ENCODE results near the gene ACTBL2.

- TF ChIP-seq REST (IDR thresholded peaks at IDR 0.05; ENCODE audit: insufficient read depth in 1 of 2, low read depth in 2 of 2, low read length in 2 of 2) (no peak), POLR2AphosphoS5 (IDR thresholded peaks at IDR 0.05; ENCODE audit: low read depth, low read length) (no peak)
These were observed 10.4 kb upstream of the ACTBL2 start for GRCh38 chr5:57493034-57493433.

All from PFSK-1 (cell line).